Renal cortex interstitium (tissue), 11 donors: ENCODE data around the gene UGT1A10. TPM values are rescaled to one million over a fixed set of nuclear protein-coding genes. Genes with fewer than 3 reads are reported as not detected.

Experiments
- DNase-seq, 11 donors: peaks; one replicate each; pipeline ENCODE4 v3.0.0-alpha.2; 2013; ENCODE audit warnings: low read depth in 9 of 11, low spot score in 4 of 11; ENCODE audit errors: extremely low read depth in 1 of 11
- polyA plus RNA-seq, 3 donors: library from polyadenylated mRNA; unstranded; fragments of 120-200 nt; gene quantifications; one replicate each; pipeline ENCODE4 v1.2.1, GENCODE V29; 2013; ENCODE audit not compliant: insufficient read length in 3 of 3

UGT1A10 gene
- polyA plus RNA-seq, 3 donors, result not detected

GRCh38 chr2:233795735-233796171 is 159.5 kb downstream of the UGT1A10 start:
- no peak for DNase-seq

GRCh38 chr2:233796254-233796653 is 160.0 kb downstream of the UGT1A10 start:
- DNase-seq, result no peak

DNA sequence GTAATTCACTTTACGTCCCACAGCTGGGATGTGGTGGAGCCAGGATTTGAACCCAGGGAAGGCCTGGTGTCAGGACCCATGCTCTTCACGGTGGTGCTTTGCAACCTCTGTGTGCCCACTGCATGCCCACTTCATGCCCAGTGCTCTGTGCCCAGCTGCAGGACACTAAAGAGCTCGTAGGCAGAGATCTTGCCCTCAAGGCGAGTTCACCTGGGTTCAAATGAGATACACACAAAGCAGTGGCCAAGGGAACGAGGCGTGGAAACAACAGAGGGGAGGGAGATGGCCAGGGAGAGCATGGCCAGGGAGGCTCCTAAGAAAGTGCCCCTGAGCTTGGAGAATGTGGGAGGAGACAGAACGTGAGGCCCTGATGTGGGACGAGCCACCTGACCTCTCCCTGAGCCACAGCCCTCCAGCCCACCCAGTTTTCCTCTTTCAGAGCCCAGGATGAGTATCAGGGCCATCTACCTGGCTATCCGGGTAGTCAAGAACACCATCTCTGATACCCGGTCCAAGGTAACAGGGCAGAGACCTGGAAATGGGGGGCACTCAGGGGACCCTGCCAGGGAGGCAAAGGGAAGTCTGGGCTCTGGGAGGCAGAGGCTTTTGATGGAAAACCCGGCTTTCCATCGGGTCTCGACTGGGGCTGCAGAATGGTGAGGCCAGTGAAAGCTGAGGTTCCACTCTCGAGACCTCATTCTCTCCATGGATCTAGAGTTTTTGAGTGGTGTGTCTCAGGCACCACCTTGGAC is 162.3 kb downstream of the UGT1A10 start:
- no peak for DNase-seq

- DNase-seq, result no peak
Measured at GRCh38 chr2:233799087-233799665, 162.9 kb downstream of the UGT1A10 start.

DNA sequence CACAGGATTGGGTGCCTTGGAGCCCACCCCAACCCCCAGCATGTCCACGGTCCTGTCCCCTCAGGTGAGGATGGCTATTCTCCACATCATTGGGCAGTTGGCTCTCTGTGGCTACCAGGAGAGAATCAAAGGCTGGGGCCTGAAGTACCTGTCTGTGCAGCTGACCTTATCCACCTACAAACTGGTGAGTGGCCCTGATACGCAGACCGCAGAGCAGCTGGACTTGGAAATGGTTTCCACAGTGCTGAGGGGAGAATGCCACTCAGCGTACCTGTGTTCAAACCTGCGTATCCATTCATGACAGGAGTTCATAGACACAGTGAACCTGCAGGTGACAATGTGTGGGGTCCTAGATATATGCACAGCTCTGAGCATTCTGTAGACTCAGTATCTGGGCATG is 163.5 kb downstream of the UGT1A10 start:
- DNase-seq, result no peak

DNA sequence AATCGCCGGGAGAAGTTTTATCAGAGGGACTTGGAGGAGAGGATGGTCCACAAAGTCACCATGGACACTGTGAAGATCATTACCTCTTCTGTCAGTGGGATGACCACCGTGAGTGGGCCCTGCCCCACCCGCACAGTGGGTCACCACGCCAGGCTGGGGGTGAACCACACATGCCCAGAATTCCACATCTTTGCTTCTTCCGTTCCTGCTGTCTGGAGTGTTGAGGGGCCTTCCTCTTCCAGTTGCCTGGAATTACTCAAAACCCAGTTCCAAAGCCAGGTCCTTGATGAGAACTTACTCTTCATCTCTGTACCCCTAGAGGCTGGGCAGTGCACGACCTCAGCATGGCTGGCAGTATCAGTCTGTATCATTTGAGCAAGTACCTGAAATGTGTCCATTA is 164.0 kb downstream of the UGT1A10 start:
- no peak for DNase-seq

- DNase-seq, result no peak
Measured at GRCh38 chr2:233801357-233802131, 165.3 kb downstream of the UGT1A10 start.

- DNase-seq, result no peak
Measured at GRCh38 chr2:233802132-233802815, 166.0 kb downstream of the UGT1A10 start.

- DNase-seq, result no peak
Measured at GRCh38 chr2:233803292-233803911, 167.2 kb downstream of the UGT1A10 start.

- no peak for DNase-seq
Measured at GRCh38 chr2:233803994-233804393, 167.7 kb downstream of the UGT1A10 start.

DNA sequence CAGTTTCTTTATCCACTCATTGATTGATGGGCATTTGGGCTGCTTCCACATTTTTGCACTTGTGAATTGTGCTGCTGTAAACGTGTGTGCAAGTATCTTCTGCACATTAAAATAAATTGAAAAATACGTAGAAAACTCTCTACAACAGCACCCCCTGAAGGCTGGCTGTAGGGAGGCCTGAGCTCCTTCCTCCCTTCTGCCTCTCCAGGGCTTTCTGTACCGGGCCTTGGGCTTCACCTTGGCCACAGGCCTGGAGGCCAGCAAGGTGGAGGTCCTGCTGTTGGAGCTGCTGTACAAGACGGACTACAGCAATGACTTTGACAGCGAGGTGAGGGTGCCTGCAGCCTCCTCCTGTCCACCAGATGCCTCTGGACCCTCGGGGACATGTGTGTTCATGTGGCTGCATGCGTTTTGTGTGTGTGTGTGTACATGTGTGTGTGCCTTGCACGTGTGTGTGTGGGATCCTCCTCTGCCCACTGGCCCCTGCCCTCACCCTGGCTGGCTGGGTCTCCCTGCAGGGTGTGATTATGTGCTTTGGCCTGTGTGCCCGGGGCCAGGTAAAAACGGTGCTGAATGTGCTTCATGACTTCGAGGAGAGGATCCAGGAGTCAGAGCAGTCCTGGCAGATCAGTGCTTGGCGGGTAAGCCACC is 171.1 kb downstream of the UGT1A10 start:
- no peak for DNase-seq

DNA sequence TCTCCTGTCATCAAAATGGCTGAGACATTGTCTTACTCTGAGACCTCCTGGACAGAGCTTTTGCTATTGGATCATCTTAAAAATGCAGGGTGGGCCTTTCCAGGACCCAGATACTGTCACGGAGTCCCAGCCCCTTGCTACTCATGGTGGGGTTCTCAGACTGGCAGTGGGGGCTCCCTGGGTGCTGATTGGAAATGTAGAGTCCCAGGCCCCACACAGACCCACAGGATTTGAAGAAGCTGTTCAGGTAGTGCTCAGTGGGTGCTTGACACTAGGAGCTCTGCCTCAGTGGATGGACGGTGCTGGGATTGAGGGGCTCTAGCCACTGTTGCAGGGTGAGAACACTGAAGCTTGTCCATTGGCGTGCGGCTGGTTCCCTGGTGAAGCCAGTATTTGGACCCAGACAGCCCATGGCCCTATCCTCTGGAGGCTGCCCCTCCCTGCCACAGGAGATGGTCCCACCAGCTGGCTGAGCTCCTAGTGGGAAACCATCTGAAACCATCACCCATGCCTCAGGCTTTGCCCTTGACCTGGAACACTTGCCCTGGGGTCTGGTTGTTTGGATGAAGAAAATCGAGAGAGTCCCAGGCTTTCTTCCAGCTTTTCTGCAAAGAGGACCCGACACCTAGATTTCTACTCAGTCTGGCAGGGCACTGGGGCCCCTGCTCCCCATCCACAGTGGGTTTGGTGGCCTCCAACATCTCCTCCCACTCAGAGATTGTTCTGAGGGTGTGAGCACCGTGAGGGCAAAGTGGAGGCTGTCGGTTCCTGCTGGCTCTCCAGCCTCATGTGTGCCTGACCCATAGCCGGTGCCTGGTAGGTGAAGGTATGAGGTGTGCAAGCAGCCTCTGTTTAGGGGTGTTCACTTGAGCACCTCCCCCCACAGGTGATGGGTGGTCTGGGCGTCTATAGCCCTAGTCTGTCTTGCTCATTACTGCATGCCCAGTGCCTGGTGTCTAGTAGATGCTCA is 172.0 kb downstream of the UGT1A10 start:
- DNase-seq, result no peak

DNA sequence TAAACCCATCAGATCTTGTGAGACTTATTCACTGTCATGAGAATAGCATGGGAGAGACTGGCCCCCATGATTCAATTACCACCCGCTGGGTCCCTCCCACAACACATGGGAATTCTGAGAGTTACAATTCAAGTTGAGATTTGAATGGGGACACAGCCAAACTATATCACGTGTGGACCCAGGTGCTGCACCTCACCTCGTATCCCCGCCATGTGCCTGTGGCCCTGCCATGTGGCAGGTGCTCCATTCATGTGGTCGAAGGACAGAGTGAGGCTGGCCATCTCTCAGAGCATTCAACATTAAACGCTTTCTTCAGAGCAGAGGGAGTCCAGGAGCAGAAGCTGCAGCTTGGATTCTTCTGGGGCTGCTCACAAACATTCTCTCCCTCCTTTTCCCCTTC is 174.1 kb downstream of the UGT1A10 start:
- DNase-seq, result no peak

DNA sequence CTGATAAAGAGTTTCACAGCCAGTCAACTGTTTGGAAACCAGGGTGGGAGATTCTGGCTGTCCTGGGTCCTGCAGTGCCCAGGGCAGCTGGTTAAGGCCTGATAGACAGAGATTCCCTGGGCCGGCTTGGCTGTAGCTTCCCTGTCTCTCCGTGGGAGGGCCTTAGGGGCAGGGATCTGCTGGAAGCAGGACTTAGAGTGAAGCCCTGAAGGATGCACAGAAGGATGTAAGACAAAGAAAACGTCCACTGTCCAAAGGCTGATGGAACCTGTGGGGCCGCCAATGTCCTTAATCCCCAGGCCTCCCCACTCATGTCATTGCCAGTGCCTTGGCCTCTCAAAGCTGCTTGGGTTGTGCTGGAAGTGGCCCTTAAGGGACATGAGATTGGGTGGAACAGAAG is 174.8 kb downstream of the UGT1A10 start:
- no peak for DNase-seq

GRCh38 chr2:233811732-233812131 is 175.5 kb downstream of the UGT1A10 start:
- DNase-seq, result no peak

DNA sequence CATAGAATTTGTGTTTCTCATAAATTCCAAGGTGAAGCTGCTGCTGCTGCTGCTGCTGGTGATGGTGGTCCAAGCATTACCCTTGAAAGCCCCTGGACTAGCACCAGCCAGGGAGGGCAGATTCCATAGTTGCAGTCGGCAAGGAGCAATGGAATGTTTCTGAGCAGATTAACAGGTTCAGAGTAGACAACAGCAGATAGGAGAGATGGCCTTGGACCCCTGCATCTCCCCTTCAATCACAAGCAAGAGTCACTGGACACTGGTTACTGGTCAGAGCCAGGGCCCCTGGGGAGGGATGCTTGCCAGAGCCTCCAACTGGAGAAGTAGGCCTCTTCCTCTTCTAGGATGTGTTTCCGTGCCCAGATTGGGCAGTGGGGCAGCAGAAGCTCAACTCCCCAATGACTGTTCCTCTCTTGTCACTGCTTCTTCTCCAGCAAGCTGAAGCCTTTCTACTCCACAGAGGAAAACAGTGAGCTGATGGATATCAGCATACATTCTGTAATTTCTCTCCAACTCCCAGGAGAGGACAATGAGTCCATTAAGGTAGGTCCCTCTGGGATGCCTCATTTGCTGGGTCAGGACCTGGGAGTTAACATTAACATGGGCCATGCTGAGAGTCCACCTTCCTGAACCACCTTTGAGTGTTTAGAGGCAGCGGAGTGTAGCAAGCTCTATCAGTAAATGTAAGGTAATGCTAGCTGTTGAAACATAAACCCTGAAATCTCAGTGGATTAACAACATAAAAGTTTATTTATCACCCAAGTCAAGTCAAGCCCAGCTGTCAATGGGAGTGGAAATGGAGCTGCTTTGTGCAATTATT is 177.2 kb downstream of the UGT1A10 start:
- peak in 8 of 11 donors; percentile 13 to 51 (median 24) for DNase-seq
